Astrocyte (in vitro differentiated cells and primary cell): Measurements from ENCODE around the gene MNT. TPM values are rescaled to one million over a fixed set of nuclear protein-coding genes. Genes with fewer than 3 reads are reported as not detected.
A peak's percentile ranks its signal among the peaks of the same experiment; 100 is the strongest.

Experiments used
- DNase-seq: peaks from one replicate; pipeline ENCODE4 v3.0.0-alpha.2; 2010; ENCODE audit warnings: low read depth
- FAIRE-seq: peaks from 2 replicates; lab custom pipeline; 2011; peaks lifted over from hg19 to GRCh38; lab: Jason Lieb, UNC
- H2AFZ ChIP-seq: 2 replicates; pipeline ENCODE4 v1.6.0; 2012; ENCODE audit warnings: low read depth, low read length, inconsistent platforms
- H3K27ac ChIP-seq: 2 replicates; pipeline ENCODE4 v1.5.1; 2011; ENCODE audit warnings: low read depth, low read length, inconsistent platforms
- H3K27me3 ChIP-seq: 2 replicates; pipeline ENCODE4 v1.6.0; 2011; ENCODE audit warnings: low read length, inconsistent platforms; ENCODE audit not compliant: insufficient read depth
- H3K36me3 ChIP-seq: 2 replicates; pipeline ENCODE4 v1.5.1; 2011; ENCODE audit warnings: low read length, inconsistent platforms; ENCODE audit not compliant: insufficient read depth
- H3K4me1 ChIP-seq: 2 replicates; pipeline ENCODE4 v1.5.1; 2011; ENCODE audit warnings: low read length, inconsistent platforms; ENCODE audit not compliant: insufficient read depth
- H3K4me2 ChIP-seq: 2 replicates; pipeline ENCODE4 v1.6.0; 2012; ENCODE audit warnings: low read length, inconsistent platforms
- H3K4me3 ChIP-seq: 2 replicates; pipeline ENCODE4 v1.5.1; 2011; ENCODE audit warnings: low read depth, mild to moderate bottlenecking, low read length, inconsistent platforms; ENCODE audit not compliant: insufficient read depth
- H3K79me2 ChIP-seq: 2 replicates; pipeline ENCODE4 v1.6.0; 2012; ENCODE audit warnings: mild to moderate bottlenecking, low read length, inconsistent platforms; ENCODE audit not compliant: insufficient read depth
- H3K9ac ChIP-seq: 2 replicates; pipeline ENCODE4 v1.6.0; 2012; ENCODE audit warnings: mild to moderate bottlenecking, low read length, inconsistent platforms
- H3K9me3 ChIP-seq: 2 replicates; pipeline ENCODE4 v1.5.1; 2012; ENCODE audit warnings: low read depth, mild to moderate bottlenecking, low read length, inconsistent platforms; ENCODE audit not compliant: insufficient read depth
- H4K20me1 ChIP-seq: 2 replicates; pipeline ENCODE4 v1.6.0; 2012; ENCODE audit warnings: low read length, inconsistent platforms; ENCODE audit not compliant: insufficient read depth
- H3K27ac Mint-ChIP-seq: one replicate; pipeline ENCODE4 v1.8.0; 2021; ENCODE audit warnings: mild to moderate bottlenecking, mixed read lengths; ENCODE audit not compliant: unreplicated experiment
- H3K27me3 Mint-ChIP-seq: one replicate; pipeline ENCODE4 v1.8.0; 2021; ENCODE audit warnings: low read depth, mixed read lengths; ENCODE audit not compliant: unreplicated experiment
- H3K36me3 Mint-ChIP-seq: one replicate; pipeline ENCODE4 v1.8.0; 2021; ENCODE audit warnings: low read depth, mixed read lengths; ENCODE audit not compliant: unreplicated experiment
- H3K4me1 Mint-ChIP-seq: one replicate; pipeline ENCODE4 v1.8.0; 2021; ENCODE audit warnings: low read depth, mixed read lengths; ENCODE audit not compliant: unreplicated experiment
- H3K4me3 Mint-ChIP-seq: one replicate; pipeline ENCODE4 v1.8.0; 2021; ENCODE audit warnings: mild to moderate bottlenecking, moderate library complexity, mixed read lengths; ENCODE audit not compliant: unreplicated experiment
- H3K9me3 Mint-ChIP-seq: one replicate; pipeline ENCODE4 v1.8.0; 2021; ENCODE audit warnings: mild to moderate bottlenecking, mixed read lengths; ENCODE audit not compliant: unreplicated experiment
- EZH2 ChIP-seq: IDR thresholded peaks from 2 replicates; pipeline ENCODE4 v1.6.1; 2012; ENCODE audit warnings: mild to moderate bottlenecking, low read length, inconsistent platforms; ENCODE audit not compliant: insufficient read depth
- total RNA-seq: library from RNA; stranded (reverse); gene quantifications from 2 replicates; pipeline ENCODE4 v1.2.1, GENCODE V29; 2021
- TF ChIP-seq, protein P1 (sequence below): IDR thresholded peaks from 2 replicates; pipeline ENCODE4 v1.5.1; 2011; ENCODE audit warnings: low read depth, mild to moderate bottlenecking, inconsistent platforms, low read length, moderate library complexity; ENCODE audit not compliant: insufficient read depth

The MNT gene
- total RNA-seq, 1 donor from 2014 or later = 29.1 TPM

DNA sequence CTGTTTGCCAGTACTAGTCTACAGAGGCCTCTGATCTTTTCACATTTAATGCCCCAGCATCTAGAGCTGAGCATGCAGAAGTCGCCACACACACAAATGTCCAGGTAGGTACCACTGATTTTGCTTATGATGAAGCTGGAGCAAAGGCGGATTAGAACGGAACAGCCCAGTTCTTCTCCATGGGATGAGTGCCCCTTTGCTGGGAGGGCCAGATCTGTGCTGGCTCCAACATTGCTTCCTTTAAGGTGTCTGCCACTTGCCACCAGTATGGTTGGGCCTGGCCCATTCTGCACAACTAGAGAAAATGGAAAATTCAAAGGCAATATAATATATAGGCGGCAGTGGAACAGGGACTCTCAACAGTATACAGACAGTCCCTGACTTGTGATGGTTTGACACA, 2.2 kb upstream of the MNT start:
- TF ChIP-seq, protein P1, sequence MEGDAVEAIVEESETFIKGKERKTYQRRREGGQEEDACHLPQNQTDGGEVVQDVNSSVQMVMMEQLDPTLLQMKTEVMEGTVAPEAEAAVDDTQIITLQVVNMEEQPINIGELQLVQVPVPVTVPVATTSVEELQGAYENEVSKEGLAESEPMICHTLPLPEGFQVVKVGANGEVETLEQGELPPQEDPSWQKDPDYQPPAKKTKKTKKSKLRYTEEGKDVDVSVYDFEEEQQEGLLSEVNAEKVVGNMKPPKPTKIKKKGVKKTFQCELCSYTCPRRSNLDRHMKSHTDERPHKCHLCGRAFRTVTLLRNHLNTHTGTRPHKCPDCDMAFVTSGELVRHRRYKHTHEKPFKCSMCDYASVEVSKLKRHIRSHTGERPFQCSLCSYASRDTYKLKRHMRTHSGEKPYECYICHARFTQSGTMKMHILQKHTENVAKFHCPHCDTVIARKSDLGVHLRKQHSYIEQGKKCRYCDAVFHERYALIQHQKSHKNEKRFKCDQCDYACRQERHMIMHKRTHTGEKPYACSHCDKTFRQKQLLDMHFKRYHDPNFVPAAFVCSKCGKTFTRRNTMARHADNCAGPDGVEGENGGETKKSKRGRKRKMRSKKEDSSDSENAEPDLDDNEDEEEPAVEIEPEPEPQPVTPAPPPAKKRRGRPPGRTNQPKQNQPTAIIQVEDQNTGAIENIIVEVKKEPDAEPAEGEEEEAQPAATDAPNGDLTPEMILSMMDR = no peak
- no peak for TF ChIP-seq EZH2
- H3K9ac ChIP-seq = no peak overlapping the region
- FAIRE-seq (no peak), DNase-seq (no peak)
- H3K9me3 ChIP-seq = no peaks in the 10 kb centered on the region
- Mint-ChIP-seq H3K36me3 (no peaks in the 10 kb centered on the region), H3K4me1 (peaks cover 38% of the 10 kb centered on the region), H3K27ac (no peak overlapping the region), H3K4me3 (no peak overlapping the region), H3K9me3 (no peaks in the 10 kb centered on the region), H3K27me3 (no peaks in the 10 kb centered on the region)
- H3K36me3 ChIP-seq = no peaks in the 10 kb centered on the region
- peaks cover 22% of the 10 kb centered on the region for H3K79me2 ChIP-seq
- H3K4me2 ChIP-seq = no peak overlapping the region
- peaks cover 56% of the 10 kb centered on the region for H3K4me1 ChIP-seq
- H2AFZ ChIP-seq = no peak overlapping the region
- no peak overlapping the region for H3K27ac ChIP-seq
- H3K27me3 ChIP-seq = no peaks in the 10 kb centered on the region
- no peak overlapping the region for H3K4me3 ChIP-seq
- H4K20me1 ChIP-seq = peaks cover 7% of the 10 kb centered on the region

DNA sequence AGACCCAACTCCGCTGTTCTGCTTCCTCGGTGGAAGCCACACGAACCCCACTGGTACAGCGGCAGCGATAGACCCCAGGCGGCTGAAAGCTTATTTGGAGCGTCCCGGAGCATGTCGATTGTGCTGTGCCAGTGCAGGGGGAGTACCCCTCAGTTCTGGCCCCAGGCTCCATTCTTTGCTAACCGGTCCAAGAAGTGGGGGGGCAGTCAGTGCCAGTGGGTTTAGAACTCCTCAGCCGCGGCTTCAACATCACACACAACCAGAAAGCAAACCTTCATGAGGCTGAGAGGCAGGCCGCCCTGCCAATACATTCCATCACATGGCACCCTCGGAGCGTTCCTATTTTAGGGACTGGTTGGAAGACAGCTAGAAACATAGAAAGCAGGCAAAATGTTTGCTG, 1.7 kb upstream of the MNT start:
- no peak for TF ChIP-seq EZH2
- TF ChIP-seq, protein P1 = no peak
- Histone ChIP-seq H3K27me3 (no peaks in the 10 kb centered on the region), H3K79me2 (peaks cover 27% of the 10 kb centered on the region), H3K4me1 (peaks cover 58% of the 10 kb centered on the region), H2AFZ (no peak overlapping the region), H3K27ac (peak overlapping the region; percentile 55), H3K9ac (peak overlapping the region; percentile 76), H3K36me3 (no peaks in the 10 kb centered on the region), H3K9me3 (no peaks in the 10 kb centered on the region), H4K20me1 (peaks cover 12% of the 10 kb centered on the region), H3K4me2 (peak overlapping the region; percentile 93), H3K4me3 (peak overlapping the region; percentile 52)
- Mint-ChIP-seq H3K36me3 (no peaks in the 10 kb centered on the region), H3K4me3 (peak overlapping the region; percentile 82), H3K4me1 (peaks cover 42% of the 10 kb centered on the region), H3K27me3 (no peaks in the 10 kb centered on the region), H3K9me3 (no peaks in the 10 kb centered on the region), H3K27ac (peak overlapping the region; percentile 66)
- FAIRE-seq (no peak), DNase-seq (no peak)

DNA sequence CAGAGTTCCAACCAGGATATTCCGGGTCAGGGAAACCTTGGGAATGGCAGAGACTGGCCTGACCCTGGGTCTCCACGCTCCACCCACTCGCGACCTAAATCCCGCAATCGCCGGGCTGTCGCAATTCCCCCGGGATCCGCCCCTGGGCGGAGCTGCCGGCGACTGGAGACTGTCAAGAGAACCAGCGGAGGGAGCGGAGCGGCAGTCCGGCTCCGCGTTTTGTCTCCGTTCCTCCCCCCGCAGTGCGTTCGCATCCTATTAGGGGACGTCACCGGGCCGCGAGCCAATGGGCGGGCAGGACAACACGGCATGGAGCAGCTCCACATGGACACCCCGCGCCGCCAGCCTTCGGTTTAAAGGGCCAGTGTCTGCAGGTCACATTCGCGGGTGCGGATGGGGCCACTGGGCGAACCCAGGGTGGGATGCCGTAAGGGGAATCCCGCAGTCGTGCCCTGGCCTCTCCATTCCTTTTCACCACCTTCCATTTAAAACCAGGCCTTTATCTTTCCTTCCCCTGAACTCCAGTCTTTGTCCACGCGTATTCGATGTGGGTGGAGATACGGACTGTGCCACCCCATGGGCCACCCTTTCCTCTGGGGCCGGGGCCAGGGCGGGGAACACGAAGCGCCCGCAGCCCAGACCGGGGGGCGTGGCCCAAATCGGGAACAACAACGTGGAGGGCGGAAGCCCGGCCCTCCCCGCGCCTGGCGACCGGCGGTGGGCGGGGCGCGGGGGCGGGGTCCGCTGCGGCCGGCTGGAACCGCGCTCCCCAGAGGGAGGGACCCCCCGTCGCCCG, 764 bp upstream of the MNT start:
- Mint-ChIP-seq H3K27me3 (no peaks in the 10 kb centered on the region), H3K4me3 (peak overlapping the region; percentile 90), H3K36me3 (no peaks in the 10 kb centered on the region), H3K9me3 (no peaks in the 10 kb centered on the region), H3K27ac (peak overlapping the region; percentile 95), H3K4me1 (peaks cover 40% of the 10 kb centered on the region)
- Histone ChIP-seq H3K4me1 (peaks cover 57% of the 10 kb centered on the region), H3K36me3 (no peaks in the 10 kb centered on the region), H3K4me2 (peak overlapping the region; percentile 93), H4K20me1 (peaks cover 15% of the 10 kb centered on the region), H3K79me2 (peaks cover 34% of the 10 kb centered on the region), H3K27ac (peak overlapping the region; percentile 100), H3K9me3 (no peaks in the 10 kb centered on the region), H3K27me3 (no peaks in the 10 kb centered on the region), H2AFZ (peak overlapping the region; percentile 65), H3K9ac (peak overlapping the region; percentile 98), H3K4me3 (peak overlapping the region; percentile 84)
- TF ChIP-seq EZH2 = no peak
- TF ChIP-seq, protein P1 = no peak
- FAIRE-seq = peak; percentile 88
- peak; percentile 99 for DNase-seq
